NCI-H460 (cell line): ENCODE data around the gene YIPF2. TPM values are rescaled to one million over a fixed set of nuclear protein-coding genes. Genes with fewer than 3 reads are reported as not detected.
"Not testable (repeated sequence)": the region's sequence is repeated elsewhere in the genome, so short reads cannot be mapped to it uniquely, and the experiment has no call there.

Experiments used
- DNase-seq: peaks from one replicate; pipeline ENCODE4 v3.0.0-alpha.2; 2016; ENCODE audit warnings: low read depth; ENCODE audit errors: extremely low read depth
- total RNA-seq: library from RNA; depleted of rRNA; stranded (reverse); fragments of >200 nt; shearing (Covaris generic); gene quantifications from 2 replicates; pipeline ENCODE4 v1.2.3, GENCODE V29; 2014

The YIPF2 gene
- total RNA-seq, 1 experiment from 2014 or later = 26.6 TPM

DNA sequence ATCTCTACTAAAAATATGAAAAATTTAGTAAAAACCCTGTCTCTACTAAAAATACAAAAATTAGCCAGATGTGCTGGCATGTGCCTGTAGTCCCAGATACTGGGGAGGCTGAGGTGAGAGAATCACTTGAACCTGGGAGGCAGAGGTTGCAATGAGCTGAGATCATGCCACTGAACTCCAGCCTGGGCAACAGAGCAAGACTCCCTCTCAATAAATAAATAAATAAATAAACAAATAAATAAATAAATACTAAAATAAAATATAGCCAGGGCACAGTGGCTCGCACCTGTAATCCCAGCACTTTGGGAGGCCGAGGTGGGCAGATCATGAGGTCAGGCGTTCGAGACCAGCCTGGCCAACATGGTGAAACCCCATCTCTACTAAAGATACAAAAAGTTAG is 15.0 kb upstream of the YIPF2 start:
- DNase-seq = not testable (repeated sequence)

GRCh38 chr19:10941649-10942048 is 13.2 kb upstream of the YIPF2 start:
- DNase-seq = not testable (repeated sequence)

DNA sequence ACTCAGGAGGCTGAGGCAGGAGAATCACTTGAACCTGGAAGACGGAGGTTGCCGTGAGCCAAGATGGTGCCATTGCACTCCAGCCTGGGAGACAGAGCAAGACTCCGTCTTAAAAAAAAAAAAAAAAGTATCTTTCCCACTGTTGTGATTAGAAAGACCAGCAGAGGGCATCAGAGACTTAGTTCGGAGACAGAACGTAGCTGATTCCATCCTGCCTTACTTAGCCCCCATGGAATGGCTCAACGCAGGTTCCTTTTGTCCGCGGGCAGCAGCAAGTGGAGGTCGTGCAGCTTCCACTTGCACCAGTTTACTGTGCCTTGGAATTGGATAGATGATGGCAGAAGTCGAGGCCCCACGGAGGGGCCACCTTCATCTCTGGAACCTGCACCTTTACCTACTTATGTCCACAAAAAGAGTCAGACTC is 8.2 kb upstream of the YIPF2 start:
- peak; percentile 62 for DNase-seq

DNA sequence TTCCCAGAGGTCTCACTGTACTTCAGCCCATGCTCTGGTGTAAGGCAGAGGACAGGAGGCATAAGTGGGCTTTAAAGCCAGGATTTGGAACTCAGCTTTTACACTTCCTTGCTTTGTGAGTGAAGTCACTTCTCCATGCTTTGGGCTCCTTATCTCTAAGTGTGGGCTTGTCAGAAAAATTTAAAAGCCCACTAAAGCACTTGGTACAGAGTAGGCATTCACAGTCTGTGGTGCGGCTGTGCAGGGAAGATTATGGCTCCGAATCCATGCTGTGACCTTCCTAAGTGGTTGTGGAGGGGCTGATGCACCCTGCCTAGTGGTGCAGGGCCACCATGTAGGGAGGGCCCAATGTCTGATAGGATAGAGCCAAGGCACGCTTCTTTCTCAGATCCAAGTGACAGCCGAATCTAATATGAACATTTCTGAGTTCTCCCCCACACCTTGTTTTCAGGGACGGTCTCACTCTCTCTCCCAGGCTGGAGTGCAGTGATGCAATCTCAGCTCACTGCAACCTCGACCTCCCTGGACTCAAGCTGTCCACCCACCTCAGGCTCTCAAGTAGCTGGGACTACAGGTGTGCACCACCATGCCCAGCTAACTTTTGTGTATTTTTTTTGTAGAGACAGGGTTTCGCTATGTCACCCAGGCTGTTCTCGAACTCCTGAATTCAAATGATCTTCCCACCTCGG is 7.1 kb upstream of the YIPF2 start:
- no peak for DNase-seq

DNA sequence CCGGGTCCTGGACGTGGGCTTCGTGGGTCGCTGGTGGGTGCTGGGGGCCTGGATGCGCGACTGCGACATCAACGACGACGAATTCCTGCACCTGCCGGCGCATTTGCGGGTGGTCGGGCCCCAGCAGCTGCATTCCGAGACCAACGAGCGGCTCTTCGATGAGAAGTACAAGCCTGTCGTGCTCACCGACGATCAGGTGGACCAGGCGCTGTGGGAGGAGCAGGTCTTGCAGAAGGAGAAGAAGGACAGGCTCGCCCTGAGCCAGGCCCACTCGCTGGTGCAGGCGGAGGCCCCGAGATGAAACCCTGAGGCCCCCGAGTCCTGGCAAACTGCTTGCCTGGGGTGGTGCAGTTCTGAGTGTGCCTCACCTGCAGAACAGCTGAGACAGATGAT is 959 bp upstream of the YIPF2 start:
- no peak for DNase-seq

DNA sequence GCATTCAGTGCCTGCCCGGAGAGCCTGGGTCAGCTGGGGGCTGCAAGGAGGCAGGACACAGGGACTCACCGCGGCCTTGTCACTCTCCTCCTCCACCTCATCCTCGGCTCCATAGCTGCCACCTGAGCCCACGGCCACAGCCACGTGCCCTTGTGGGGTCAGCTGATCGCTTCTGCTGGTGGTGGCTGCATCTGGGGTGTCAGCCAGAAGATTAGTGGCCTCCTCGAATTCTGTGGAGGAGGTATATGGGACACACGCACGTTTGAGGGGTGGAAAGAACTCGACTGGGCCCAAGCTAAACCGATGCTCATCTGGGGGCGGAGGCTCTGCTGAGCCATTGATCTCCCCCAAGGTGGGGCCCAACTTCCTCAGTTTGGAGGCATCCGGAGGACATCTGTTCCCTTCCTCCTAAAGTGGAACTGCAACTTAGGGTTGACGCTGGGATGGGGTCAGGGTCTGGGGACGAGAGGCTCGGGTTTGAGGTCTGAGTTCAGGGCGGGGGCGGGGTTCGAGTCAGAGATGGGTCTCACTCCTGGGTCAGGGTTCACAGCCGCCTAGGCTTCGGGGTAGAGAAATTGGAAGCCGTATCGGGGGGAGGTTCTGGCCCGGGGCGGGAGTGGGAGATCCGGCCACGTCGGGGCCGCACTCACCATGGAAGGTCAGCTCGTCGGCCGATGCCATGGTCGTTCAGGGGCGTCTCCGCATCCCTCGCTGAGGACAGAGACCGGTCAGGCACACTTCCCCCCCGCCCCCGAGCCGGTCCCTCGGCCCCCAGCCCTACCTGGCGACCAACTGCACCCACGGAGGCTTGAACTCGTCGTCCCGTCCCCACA is 493 bp downstream of the YIPF2 start:
- no peak for DNase-seq

DNA sequence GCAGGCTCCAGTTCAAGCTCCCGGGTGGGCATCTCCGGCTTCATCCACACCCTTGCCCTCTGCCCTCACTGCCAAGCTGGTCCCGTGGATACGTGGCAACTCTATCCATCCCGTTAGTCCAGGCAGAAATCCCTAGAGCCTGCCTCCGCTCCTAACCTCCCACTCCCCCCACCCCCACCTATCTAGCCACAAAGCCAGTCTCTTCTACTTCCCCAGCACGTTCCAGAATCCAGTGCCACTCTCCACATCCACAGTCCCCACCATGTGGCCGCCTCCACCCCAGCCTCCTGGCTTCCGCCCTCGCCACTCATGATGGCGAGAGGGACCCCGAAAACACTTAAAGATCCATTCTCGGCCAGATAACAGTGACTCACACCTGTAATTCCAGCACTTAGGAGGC is 3.8 kb downstream of the YIPF2 start:
- DNase-seq = no peak

DNA sequence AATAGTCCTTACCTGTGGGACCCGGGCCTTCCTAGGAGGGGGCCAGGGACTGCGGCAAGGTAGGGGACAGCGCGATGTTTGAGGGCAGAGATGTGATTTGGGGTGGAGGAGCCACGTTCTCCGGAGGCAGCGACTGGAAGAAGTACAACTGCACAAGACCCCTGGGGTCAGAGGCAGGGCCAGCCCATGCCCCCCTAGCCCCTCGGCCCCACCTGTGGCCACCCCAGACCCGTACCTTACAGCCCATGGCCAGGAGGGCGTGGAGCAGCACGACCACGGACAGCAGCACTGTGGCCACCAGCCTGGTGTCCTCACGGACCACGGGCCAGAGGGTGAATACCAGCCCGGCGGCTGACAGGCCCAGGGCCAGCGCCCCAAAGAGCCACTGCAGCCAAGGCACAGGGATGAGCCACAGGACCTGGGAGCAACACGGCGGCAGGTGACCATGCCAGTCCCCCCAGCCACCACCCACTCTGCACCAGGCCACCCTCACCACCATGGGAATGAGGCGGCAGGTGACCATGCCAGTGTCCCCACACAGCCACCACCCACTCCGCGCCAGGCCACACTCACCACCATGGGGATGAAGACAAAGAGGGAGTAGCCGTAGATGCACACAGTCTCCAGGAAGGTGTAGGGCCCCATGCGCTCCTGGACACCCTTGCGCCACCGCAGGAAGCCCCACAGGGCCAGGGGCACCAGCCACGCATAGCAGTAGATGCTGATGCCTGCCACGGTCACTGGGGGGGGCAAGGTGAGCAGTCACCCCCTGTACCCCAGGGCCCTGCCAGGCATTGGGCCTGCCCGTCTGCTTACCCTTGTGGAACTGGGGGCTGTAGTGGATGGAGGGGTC is 5.0 kb downstream of the YIPF2 start:
- no peak for DNase-seq

DNA sequence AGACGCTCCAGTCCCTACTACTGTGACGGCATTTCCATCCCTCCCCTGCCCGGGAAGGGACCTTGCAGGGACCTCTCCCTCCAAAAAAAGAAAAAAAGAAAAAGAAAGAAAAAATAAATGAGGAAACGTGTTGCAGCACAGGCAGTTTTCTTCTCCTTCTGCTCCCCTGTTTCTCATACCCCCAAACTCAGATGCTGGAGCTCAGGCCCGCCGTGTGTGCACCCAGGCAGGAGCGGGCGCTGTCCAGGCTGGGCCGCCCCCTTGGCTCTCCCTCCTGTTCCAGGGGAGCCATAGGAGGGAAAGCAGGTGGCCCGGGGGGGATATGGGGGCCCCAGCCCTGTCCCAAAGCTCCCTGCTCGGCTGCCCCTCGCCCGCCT is 5.8 kb downstream of the YIPF2 start:
- no peak for DNase-seq

DNA sequence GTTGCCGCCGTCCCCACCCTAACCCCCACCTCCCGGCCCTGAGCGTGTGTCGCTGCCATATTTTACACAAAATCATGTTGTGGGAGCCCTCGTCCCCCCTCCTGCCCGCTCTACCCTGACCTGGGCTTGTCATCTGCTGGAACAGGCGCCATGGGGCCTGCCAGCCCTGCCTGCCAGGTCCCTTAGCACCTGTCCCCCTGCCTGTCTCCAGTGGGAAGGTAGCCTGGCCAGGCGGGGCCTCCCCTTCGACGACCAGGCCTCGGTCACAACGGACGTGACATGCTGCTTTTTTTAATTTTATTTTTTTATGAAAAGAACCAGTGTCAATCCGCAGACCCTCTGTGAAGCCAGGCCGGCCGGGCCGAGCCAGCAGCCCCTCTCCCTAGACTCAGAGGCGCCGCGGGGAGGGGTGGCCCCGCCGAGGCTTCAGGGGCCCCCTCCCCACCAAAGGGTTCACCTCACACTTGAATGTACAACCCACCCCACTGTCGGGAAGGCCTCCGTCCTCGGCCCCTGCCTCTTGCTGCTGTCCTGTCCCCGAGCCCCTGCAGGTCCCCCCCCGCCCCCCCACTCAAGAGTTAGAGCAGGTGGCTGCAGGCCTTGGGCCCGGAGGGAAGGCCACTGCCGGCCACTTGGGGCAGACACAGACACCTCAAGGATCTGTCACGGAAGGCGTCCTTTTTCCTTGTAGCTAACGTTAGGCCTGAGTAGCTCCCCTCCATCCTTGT is 6.4 kb downstream of the YIPF2 start:
- DNase-seq = no peak

DNA sequence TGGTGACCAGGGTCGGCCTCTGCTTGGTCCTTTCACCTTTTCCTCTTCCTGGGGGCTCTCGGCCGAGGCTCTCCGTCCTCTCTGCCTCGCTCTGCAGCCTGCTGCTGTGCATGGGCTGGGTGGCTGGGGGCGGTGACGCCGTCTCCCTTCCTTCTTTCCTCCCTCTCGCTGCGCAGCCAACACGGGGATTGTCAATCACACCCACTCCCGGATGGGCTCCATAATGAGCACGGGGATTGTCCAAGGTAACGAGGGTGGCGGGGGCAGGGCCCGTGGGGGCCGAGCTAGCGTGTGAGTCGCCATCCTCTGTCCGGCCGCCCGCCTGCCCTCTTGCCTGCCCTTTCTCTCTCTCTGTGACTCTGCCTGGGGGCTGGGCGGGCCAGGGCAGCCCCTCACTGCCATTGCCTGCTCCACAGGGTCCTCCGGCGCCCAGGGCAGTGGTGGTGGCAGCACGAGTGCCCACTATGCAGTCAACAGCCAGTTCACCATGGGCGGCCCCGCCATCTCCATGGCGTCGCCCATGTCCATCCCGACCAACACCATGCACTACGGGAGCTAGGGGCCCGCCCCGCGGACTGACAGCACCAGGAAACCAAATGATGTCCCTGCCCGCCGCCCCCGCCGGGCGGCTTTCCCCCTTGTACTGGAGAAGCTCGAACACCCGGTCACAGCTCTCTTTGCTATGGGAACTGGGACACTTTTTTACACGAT is 7.1 kb downstream of the YIPF2 start:
- DNase-seq = no peak

DNA sequence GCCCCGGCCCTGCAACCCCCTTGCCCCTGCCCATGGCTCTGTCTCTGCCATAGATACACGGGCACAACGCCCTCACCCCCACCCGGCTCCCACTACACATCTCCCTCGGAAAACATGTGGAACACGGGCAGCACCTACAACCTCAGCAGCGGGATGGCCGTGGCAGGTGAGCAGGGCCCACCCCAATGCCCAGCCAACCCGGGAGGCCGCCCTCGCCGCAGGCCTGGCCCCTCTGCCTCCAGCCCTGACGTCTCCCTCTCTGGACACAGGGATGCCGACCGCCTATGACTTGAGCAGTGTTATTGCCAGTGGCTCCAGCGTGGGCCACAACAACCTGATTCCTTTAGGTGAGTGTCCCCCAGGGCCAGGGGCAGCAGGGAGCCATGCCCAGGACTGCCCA is 7.7 kb downstream of the YIPF2 start:
- DNase-seq = no peak

- DNase-seq = no peak
These were observed 8.2 kb downstream of the YIPF2 start for GRCh38 chr19:10920288-10920655.

DNA sequence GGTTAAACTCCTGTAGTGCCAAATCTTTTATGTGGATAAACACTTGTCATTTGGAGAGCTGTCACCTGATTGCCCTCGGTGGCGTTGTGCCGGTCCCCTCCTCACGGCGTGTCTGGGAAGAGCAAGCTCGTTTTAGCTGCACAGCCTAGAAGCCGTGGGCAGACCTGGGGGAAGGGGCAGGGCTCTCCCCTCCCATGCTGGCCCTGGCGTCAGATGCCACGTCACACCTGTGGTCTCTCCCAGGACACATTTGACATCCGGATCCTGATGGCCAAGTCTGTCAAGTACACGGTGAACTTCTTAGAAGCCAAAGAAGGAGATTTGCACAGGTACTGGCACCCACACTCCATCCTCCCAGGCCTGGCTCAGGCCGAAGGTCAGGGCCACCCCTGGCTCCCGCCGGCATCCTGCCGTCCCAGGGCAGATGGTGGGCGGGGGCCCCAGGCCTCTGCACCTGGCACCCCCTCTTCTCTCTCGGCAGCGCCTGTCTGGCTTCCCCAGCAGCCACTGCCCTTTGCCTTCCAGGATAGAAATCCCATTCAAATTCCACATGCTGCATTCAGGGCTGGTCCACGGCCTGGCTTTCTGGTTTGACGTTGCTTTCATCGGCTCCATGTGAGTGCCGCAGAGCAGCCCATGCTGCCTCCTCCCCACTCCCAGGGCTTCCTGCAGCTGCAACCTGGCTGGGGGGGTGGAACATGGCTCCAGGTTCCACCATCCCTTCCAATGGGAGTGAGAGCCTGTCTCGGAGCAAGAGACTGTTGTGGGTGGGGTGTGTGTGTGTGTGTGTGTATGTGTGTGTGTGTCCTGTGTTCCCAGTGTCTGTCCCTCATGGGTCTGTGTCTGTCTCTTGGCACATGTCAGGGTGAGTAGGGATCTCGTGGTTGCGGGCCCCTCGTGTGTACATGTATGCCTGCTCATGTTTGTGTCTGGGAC is 8.8 kb downstream of the YIPF2 start:
- DNase-seq = no peak

DNA sequence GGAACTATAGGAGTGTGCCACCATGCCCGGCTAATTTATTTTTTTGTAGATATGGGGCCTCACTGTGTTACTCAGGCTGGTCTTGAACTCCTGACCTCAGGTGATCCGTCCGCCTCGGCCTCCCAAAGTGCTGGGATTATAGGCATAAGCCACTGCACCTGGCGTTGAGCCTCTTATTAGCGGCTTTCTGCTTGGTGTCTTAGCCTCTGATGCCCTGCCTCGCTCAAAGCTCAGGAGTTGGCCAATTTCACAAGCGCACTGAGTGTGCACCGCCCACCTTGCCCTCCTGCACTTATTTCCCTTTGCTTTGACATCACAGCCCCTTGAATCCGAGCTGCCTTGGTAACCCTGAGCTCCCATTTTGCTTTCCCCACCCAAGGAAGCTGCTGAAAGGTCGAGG is 10.1 kb downstream of the YIPF2 start:
- no peak for DNase-seq

DNA sequence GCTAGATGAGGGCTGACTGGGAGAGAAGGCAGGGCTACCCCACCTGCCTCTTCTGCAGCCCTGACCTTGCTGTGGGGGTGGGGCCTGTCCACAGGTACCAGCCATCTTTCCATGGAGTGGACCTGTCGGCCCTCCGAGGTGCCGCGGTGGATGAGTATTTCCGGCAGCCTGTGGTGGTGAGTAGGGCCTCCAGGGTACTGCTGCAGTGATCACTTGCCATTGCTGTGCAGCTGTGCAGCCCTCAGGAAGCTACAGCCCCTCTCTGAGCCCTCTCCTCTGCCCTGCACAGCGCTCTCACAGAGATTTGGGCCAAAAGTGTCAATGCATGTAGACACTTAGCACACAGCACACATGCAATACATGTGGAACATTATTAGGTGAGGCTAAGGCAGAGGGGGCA is 11.8 kb downstream of the YIPF2 start:
- DNase-seq = no peak

- DNase-seq = no peak
These were observed 13.0 kb downstream of the YIPF2 start for GRCh38 chr19:10915130-10916091.
